Measurements from ENCODE around the gene GIGYF1. TPM values are rescaled to one million over a fixed set of nuclear protein-coding genes. Genes with fewer than 3 reads are reported as not detected.
A peak's percentile ranks its signal among the peaks of the same experiment; 100 is the strongest.

The GIGYF1 gene
- total RNA-seq, 4 donors from 2014 or later: 8.0 to 24.2 (median 13.8) TPM

- TF ChIP-seq CTCF (IDR thresholded peaks at IDR 0.05): no peak
- no peak for TF ChIP-seq POLR2A (IDR thresholded peaks at IDR 0.05)
Observed at GRCh38 chr7:100699018-100699417, 5.0 kb upstream of the GIGYF1 start.

GRCh38 chr7:100696123-100696521 lies 2.1 kb upstream of the GIGYF1 start:
- intact Hi-C loops (cut with DNase I): loop anchor here (5.0 to 10.0 kb wide), 2 partner anchors 161 to 221 kb away; partner anchors contain the start of gene TSC22D4
- Histone ChIP-seq H3K4me1 (peaks cover 18 to 34% (median 29%) of the 10 kb centered on the region in 3 donors), H3K4me3 (no peak overlapping the region), H3K9me3 (no peaks in the 10 kb centered on the region), H3K27ac (no peak overlapping the region), H3K27me3 (peaks cover 0 to 7% (median 0%) of the 10 kb centered on the region in 4 donors), H3K36me3 (no peaks in the 10 kb centered on the region)
- 68 to 80% methylated on average over 6 of the region's 6 CpGs for WGBS, 2 donors
- no peak for DNase-seq
- TF ChIP-seq POLR2A (IDR thresholded peaks at IDR 0.05): no peak
- TF ChIP-seq CTCF (IDR thresholded peaks at IDR 0.05): no peak

More at GRCh38 chr7:100699018-100699417, 5.0 kb upstream of the GIGYF1 start:
- no peak for DNase-seq
- 72 to 74% methylated on average over 5 of the region's 6 CpGs for WGBS, 2 donors
- H3K36me3 ChIP-seq: no peaks in the 10 kb centered on the region
- H3K27ac ChIP-seq: no peak overlapping the region
- peaks cover 0 to 7% (median 0%) of the 10 kb centered on the region in 4 donors for H3K27me3 ChIP-seq
- peaks cover 0 to 10% (median 7%) of the 10 kb centered on the region in 3 donors for H3K4me1 ChIP-seq
- no peak overlapping the region for H3K4me3 ChIP-seq
- H3K9me3 ChIP-seq: no peaks in the 10 kb centered on the region
- intact Hi-C loops (cut with DNase I): loop anchor here (5.0 to 10.0 kb wide), 2 partner anchors 158 to 224 kb away; partner anchors contain the start of gene TSC22D4

- H3K4me3 ChIP-seq: peak overlapping the region; percentile 71 to 99 (median 89)
- TF ChIP-seq POLR2A (IDR thresholded peaks at IDR 0.05): no peak
- no peak for TF ChIP-seq CTCF (IDR thresholded peaks at IDR 0.05)
- intact Hi-C loops (cut with DNase I): loop anchor here (5.0 to 10.0 kb wide), 2 partner anchors 131 to 219 kb away; partner anchors contain the start of gene TSC22D4
- no peak for DNase-seq
- no peaks in the 10 kb centered on the region for H3K27me3 ChIP-seq
- no peaks in the 10 kb centered on the region for H3K9me3 ChIP-seq
- H3K36me3 ChIP-seq: peaks cover 0 to 17% (median 1%) of the 10 kb centered on the region in 3 donors
- peak overlapping the region; percentile 72 to 90 (median 88) for H3K27ac ChIP-seq
- 0 to 1% methylated on average over 11 to 18 of the region's 81 CpGs for WGBS, 2 donors
- H3K4me1 ChIP-seq: peaks cover 21 to 60% (median 41%) of the 10 kb centered on the region in 3 donors
Observed at GRCh38 chr7:100693312-100694097, 545 bp downstream of the GIGYF1 start.

- H3K27me3 ChIP-seq: no peaks in the 10 kb centered on the region
- peak overlapping the region in 2 of 4 donors; percentile 72 to 89 for H3K27ac ChIP-seq
- no peak for TF ChIP-seq POLR2A (IDR thresholded peaks at IDR 0.05)
- TF ChIP-seq CTCF (IDR thresholded peaks at IDR 0.05): no peak
- peaks cover 5 to 26% (median 11%) of the 10 kb centered on the region in 3 donors for H3K36me3 ChIP-seq
- H3K4me3 ChIP-seq: peak overlapping the region in 3 of 4 donors; percentile 71 to 99 (median 99)
- no peaks in the 10 kb centered on the region for H3K9me3 ChIP-seq
- DNase-seq: no peak
- intact Hi-C loops (cut with DNase I): loop anchor here (5.0 to 10.0 kb wide), 2 partner anchors 130 to 218 kb away; partner anchors contain the start of gene TSC22D4
- WGBS, 2 donors: 38 to 57% methylated on average over 6 of the region's 6 CpGs
- H3K4me1 ChIP-seq: peaks cover 21 to 65% (median 49%) of the 10 kb centered on the region in 3 donors
Observed at GRCh38 chr7:100692578-100692961, 1.5 kb downstream of the GIGYF1 start.

Measured in esophagus squamous epithelium (tissue), 5 donors.